ENCODE results near the gene ROBO4.

- TF ChIP-seq CTCF (IDR thresholded peaks at IDR 0.05) (no peak), POLR2A (IDR thresholded peaks at IDR 0.05) (no peak), EP300 (IDR thresholded peaks at IDR 0.05; ENCODE audit: low read depth) (no peak)
Measured at GRCh38 chr11:124889191-124890091, 8.2 kb downstream of the ROBO4 start.
